HEK293 (cell line): ENCODE results near the gene CCDC73.

Source experiments
- CTCF ChIA-PET: fragments of 350-600 bp; formaldehyde crosslinking; extraction: SDS; loops from one replicate; lab custom pipeline; 2021; ENCODE audit warnings: antibody characterized with exemption; lab: Yijun Ruan, JAX
- POLR2A ChIA-PET: fragments of 300-600 bp; formaldehyde crosslinking; extraction: SDS; loops from one replicate; lab custom pipeline; 2020; ENCODE audit warnings: antibody characterized with exemption, inconsistent platforms; lab: Yijun Ruan, JAX
- H3K27ac ChIP-seq: fragments of 200-500 bp; sonication (Bioruptor generic); 2 replicates; pipeline ENCODE4 v1.5.1; 2014; ENCODE audit warnings: low read depth, low read length, control low read depth, inconsistent platforms; ENCODE audit errors: extremely low read depth
- H3K36me3 ChIP-seq, 2 experiments: fragments of 200-500 bp in 1 of 2; sonication (Bioruptor generic) in 1 of 2; 1 replicate in 1 of 2; 2 replicates in 1 of 2; pipeline ENCODE4 v1.5.1; 2014 to 2017; ENCODE audit warnings: inconsistent platforms in 2 of 2, low read length in 2 of 2; ENCODE audit not compliant: control insufficient read depth in 2 of 2, insufficient read depth in 1 of 2
- H3K4me1 ChIP-seq: fragments of 200-500 bp; sonication (Bioruptor generic); 2 replicates; pipeline ENCODE4 v1.5.1; 2014; ENCODE audit warnings: mild to moderate bottlenecking, low read length, inconsistent platforms; ENCODE audit not compliant: control insufficient read depth, insufficient read depth
- H3K4me3 ChIP-seq: 2 replicates; pipeline ENCODE4 v1.5.1; 2011; ENCODE audit warnings: low read depth, mild to moderate bottlenecking, control low read depth, low read length, moderate library complexity
- H3K9me3 ChIP-seq: fragments of 200-500 bp; sonication (Bioruptor generic); 2 replicates; pipeline ENCODE4 v1.5.1; 2014; ENCODE audit warnings: low read depth, low read length, inconsistent platforms; ENCODE audit not compliant: control insufficient read depth, insufficient read depth
- BCL6B ChIP-seq: fragments of 450-650 bp; formaldehyde crosslinking; IDR thresholded peaks from 2 replicates; pipeline ENCODE4 v1.5.1; 2017; ENCODE audit warnings: missing biosample characterization, missing genetic modification characterization
- HOXD13 ChIP-seq: sonication (generic); formaldehyde crosslinking; IDR thresholded peaks from 2 replicates; pipeline ENCODE4 v1.8.0; 2022; ENCODE audit warnings: missing genetic modification reagents, borderline replicate concordance
- PRDM10 ChIP-seq: fragments of 450-650 bp; formaldehyde crosslinking; IDR thresholded peaks from 2 replicates; pipeline ENCODE4 v1.5.1; 2016; ENCODE audit warnings: missing biosample characterization, missing genetic modification characterization
- PRDM6 ChIP-seq: fragments of 450-650 bp; formaldehyde crosslinking; IDR thresholded peaks from 2 replicates; pipeline ENCODE4 v1.5.1; 2017; ENCODE audit warnings: missing biosample characterization, missing genetic modification characterization
- ZBTB26 ChIP-seq: fragments of 450-650 bp; formaldehyde crosslinking; optimal IDR thresholded peaks from 2 replicates; pipeline ENCODE3; 2016; ENCODE audit warnings: missing biosample characterization, mild to moderate bottlenecking, missing genetic modification characterization
- ZNF121 ChIP-seq: fragments of 450-650 bp; formaldehyde crosslinking; IDR thresholded peaks from 2 replicates; pipeline ENCODE4 v1.5.1; 2016; ENCODE audit warnings: missing biosample characterization, missing genetic modification characterization
- ZNF341 ChIP-seq: fragments of 450-650 bp; formaldehyde crosslinking; IDR thresholded peaks from 2 replicates; pipeline ENCODE4; 2016; ENCODE audit warnings: low read depth, missing biosample characterization, missing genetic modification characterization
- ZNF660 ChIP-seq: fragments of 450-650 bp; IDR thresholded peaks from 2 replicates; pipeline ENCODE4 v1.5.1; 2018; ENCODE audit warnings: missing biosample characterization, mild to moderate bottlenecking, missing genetic modification characterization
- ZNF704 ChIP-seq: fragments of 450-650 bp; formaldehyde crosslinking; IDR thresholded peaks from 2 replicates; pipeline ENCODE4 v1.5.1; 2016; ENCODE audit warnings: missing biosample characterization, missing genetic modification characterization
- ZNF776 ChIP-seq: fragments of 450-650 bp; formaldehyde crosslinking; IDR thresholded peaks from 2 replicates; pipeline ENCODE4 v1.5.0; 2017; ENCODE audit warnings: missing biosample characterization, missing genetic modification characterization, borderline replicate concordance

The CCDC73 gene

DNA sequence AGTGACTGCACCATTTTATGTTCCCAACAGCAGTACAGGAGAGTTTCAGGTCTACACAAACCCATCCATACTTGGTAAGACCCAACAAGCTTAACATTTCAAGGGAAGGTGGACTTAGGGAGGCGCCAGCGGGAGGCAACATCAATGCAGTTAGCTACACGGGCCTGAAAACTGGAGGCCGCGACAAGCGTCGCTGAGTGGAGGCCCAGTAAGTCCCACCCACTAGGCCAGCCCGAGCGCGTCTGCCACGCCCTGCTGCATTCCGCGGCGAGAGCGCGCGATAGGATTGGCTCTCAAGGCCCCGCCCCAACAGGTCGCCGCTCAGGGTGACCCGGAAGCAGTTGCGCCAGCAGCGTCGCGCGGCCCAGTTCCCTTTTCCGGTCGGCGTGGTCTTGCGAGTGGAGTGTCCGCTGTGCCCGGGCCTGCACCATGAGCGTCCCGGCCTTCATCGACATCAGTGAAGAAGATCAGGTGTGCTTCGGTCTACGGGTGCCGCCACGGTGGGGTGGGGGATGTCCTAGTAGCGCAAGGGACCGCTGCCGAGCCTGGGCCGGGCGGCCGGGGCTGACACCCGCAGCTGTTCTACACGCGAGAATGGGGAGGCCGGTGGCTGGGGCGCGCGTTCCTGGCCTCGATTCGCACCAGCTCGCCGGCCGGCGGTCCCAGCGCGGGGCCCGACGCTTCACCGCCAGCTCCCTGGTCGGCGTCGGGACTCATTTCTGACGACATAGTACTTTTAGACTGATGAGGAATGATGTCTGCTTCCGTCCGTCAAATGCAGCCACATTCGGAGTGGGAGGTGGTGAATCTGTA, 210.8 kb downstream of the CCDC73 start, which contains the start of gene EIF3M (continued):
- TF ChIP-seq PRDM10 (peak; percentile 60), ZNF341 (tag by site-specific recombination) (peak; percentile 22; the same call in 1 of the 2 replicates), ZNF121 (tag by site-specific recombination) (no peak)
- TF ChIP-seq, all 188 proteins: peak for 43

- no peak overlapping the region for H3K27ac ChIP-seq
- TF ChIP-seq PRDM10: no peak
- TF ChIP-seq PRDM6: no peak
- TF ChIP-seq, all 188 proteins: peak for 0
- CTCF ChIA-PET: no interaction called here
- H3K4me1 ChIP-seq: no peaks in the 10 kb centered on the region
- H3K36me3 ChIP-seq: no peaks in the 10 kb centered on the region
- H3K9me3 ChIP-seq: no peaks in the 10 kb centered on the region
- POLR2A ChIA-PET: no interaction called here
- no peak overlapping the region for H3K4me3 ChIP-seq
Measured at GRCh38 chr11:32581556-32581955, 212.9 kb downstream of the CCDC73 start.

DNA sequence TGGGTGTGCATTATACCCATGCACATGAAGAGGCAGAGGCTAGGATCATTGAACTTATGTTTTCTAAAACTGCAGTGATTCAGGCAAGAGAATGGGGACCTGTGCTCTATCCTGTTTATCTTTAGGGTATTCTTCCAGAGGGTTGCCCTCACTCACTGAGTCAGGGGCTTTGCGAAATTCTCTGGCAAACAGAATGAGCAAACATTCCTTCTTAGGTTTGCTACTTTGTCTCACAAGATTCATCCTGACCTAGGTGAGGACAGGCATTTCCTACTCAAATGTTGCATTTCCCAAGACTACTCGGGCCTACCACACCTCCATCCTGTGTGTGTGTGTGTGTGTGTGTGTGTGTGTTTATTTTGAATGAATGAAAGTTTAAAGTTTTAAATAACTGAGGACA, 213.5 kb downstream of the CCDC73 start:
- TF ChIP-seq ZNF704 (no peak), BCL6B (tag by site-specific recombination) (no peak), HOXD13 (CRISPR knock-in tag) (no peak), ZNF776 (no peak), ZNF660 (tag by site-specific recombination) (no peak), ZBTB26 (tag by site-specific recombination) (no peak)
- no peaks in the 10 kb centered on the region for H3K9me3 ChIP-seq
- no peak overlapping the region for H3K27ac ChIP-seq
- no peaks in the 10 kb centered on the region for H3K4me1 ChIP-seq
- no peak overlapping the region for H3K4me3 ChIP-seq
- ChIA-PET POLR2A (no interaction called here), CTCF (no interaction called here)
- no peaks in the 10 kb centered on the region for H3K36me3 ChIP-seq
